GF-D8 (cell line): ENCODE results near the gene COPS7B.
"Not testable (repeated sequence)": the region's sequence is repeated elsewhere in the genome, so short reads cannot be mapped to it uniquely, and the experiment has no call there.

Source experiments
- DNase-seq: peaks from one replicate; lab custom pipeline; 2025; lab: John Stamatoyannopoulos, UW

The COPS7B gene

DNA sequence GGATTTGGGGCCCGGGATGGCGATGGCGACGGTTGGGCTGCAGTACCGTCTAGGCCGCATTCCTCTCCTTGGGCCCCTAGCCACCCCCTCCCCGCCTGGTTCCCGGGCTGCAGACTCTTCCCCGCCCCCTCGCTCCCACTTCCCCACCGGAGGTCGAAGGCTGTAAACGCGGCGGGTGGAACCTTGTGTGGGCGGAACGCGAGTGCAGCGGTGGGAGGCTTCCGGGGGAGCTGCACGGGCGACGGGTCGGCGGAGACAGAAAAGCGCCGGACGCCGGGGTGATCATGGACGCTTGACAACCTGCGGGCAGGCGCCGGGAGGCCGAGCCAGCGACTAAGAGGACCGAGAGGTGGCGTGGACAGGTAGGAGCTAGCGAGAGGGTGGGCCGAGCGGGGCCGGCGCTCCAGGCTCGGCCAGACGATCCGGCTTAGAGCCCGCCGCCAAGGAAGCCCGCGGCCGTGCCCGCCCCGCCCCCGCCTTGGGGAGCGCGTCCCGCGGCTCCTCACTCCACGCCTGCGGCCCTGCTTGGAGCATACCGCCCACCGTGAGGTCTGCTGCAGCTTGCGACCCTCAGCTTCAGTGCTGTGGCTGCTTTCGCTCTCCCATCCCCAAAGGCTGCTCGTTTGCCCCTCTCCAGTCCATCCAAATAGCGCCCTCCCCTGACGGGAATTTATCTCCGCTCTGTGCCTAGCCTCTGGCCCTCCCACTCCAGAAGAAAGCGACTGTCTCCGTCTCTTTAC, at the start of gene COPS7B:
TSS of gene COPS7B (plus strand) at position 269 of the 740 bp plus-strand sequence. CDS start 2,126 bp downstream, outside the sequence.
- peak; percentile 59 for DNase-seq

DNA sequence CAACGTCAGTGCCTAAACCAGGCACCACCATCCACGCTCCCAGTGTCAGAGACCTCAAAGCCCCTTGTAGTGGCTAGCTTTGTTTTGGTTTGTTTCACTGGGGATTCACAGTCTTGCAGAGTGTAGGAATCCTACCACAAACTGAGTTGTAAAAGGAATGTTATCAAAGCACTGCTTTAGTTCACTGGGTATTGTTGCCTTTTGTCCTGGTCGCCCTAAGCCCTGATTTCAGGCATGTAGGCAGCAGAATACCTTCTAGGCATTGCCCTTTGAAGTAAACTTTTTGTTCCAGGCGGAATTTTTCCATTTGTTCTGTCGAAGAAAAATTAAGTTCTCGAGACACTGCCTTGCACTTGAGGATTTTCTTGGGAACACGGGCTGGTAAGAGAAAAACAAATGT, 48.5 kb upstream of the COPS7B start:
- no peak for DNase-seq

DNA sequence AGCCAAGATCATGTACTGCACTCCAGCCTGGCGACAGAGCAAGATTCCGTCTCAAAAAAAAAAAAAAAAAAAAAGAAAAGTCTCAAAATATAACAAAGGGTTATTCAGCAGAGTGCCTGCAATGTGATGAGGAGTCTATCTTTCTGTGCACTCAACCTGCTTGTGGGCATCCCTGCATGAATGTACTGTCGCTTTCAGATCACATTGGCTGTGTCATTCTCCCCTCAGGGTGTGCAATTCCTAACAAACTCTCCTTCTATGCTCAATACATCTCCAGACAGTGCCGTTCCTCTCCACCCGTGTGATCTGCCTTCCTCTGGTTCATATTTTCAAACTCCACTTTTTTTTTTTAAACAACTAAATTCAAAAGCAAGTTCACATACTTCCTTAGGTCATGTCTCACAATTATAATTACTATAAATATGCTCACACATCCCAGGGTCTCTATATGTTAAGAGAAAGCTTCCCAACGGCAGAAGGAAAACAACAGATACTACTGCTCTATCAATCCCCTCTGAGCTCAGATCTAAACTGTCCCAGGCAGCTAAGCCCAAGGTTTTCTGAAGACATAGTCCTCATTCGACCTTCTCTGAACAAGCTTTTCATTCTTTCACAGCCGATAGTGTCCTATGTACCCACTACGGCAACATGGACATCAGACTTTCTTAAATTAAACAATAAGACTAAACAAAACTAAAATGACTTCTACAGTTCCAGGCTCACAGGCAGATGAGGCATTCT, 42.7 kb upstream of the COPS7B start:
- no peak for DNase-seq

- no peak for DNase-seq
Observed at GRCh38 chr2:231745303-231746038, 40.8 kb upstream of the COPS7B start.

GRCh38 chr2:231748153-231748896, 37.9 kb upstream of the COPS7B start:
- DNase-seq, result not testable (repeated sequence)

DNA sequence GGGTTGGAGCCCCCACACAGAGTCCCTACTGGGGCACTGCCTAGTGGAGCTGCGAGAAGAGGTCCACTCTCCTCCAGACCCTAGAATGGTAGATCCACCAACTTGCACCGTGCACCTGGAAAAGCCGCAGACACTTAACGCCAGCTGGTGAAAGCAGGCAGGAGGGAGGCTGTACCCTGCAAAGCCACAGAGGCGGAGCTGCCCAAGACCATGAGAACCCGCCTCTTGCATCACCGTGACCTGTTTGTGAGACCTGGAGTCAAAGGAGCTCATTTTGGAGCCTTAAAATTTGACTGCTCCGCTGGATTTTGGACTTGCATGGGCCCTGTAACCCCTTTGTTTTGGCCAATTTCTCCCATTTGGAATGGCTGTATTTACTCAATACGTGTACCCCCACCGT, 37.2 kb upstream of the COPS7B start:
- not testable (repeated sequence) for DNase-seq

DNA sequence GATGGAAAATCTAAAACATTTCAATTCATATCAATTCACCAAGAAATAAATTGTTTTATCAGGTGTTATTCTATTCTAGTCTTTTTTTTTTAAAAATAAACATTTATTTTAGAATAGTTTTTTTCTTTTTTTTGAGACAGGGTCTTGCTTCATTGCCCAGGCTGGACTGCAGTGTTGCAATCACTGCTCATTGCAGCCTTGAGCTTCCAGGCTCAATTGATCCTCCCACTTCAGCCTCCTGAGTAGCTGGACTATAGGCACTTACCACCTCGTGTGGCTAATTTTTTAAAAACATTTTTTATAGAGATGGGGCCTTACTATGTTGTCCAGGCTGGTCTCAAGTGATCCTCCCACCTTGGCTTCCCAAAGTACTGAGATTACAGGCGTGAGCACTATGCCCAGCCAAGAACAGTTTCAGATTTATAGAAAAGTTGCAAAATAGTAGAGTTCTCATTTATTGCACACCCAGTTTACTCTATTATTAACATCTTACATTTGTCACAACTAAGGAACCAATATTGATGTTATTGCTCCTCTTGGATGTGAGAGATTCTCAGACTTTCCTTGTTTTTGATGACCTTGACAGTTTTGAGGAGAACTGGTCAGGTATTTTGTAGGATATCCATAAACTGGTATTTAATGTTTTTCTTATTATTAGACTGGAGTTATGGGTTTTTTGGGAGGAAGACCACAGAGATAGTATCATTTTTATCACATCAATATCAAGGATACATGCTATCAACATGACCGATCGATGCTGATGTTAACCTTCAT, 35.0 kb upstream of the COPS7B start:
- DNase-seq, result no peak

DNA sequence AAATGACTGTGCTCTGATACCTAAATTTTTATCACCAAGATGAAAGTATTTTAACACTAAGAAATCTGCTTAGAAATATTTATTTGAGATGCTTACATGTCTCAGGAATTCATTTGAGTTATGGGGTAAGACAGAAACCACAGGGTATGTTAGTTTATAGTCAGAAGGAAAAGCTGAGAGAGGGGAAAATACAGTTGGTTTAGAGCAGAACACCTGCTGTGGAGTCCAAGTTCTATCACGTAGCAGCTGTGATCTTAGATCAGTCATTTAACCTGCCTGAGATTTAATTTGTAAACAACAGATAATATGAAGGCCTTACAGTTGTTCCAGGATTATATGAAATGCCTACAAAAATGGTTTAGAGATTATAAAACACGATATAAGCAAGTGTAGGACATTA, 34.2 kb upstream of the COPS7B start:
- no peak for DNase-seq

GRCh38 chr2:231761735-231762134, 24.5 kb upstream of the COPS7B start:
- DNase-seq, result no peak

DNA sequence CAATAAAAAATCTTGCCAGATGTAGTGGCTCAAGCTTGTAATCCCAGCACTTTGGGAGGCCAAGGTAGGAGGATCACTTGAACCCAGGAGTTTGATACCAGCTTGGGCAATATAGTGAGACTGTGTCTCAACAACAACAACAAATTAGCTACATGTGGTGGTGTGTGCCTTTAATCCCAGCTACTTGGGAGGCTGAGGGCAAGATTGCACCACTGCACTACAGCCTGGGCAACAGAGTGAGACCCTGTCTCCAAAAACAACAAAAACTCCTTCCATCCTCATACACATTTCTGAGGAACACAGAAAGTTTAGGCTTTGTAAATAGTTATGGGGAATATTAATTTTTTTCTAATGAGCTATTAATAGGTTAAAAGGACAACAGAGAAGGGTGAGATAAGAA, 22.1 kb upstream of the COPS7B start:
- no peak for DNase-seq

- no peak for DNase-seq
Observed at GRCh38 chr2:231764760-231765159, 21.5 kb upstream of the COPS7B start.

- no peak for DNase-seq
Observed at GRCh38 chr2:231765496-231765929, 20.7 kb upstream of the COPS7B start.

- DNase-seq, result no peak
Observed at GRCh38 chr2:231769170-231770136, 16.8 kb upstream of the COPS7B start.

GRCh38 chr2:231780123-231780908, 5.9 kb upstream of the COPS7B start:
- DNase-seq, result no peak

- DNase-seq, result peak; percentile 83
Observed at GRCh38 chr2:231780909-231781797, 5.1 kb upstream of the COPS7B start, which contains the start of gene PDE6D. PDE6D (minus strand) TSS chr2:231781282; CDS start chr2:231781114, 168 bp downstream.

- peak; percentile 26 for DNase-seq
Observed at GRCh38 chr2:231781798-231782726, 4.2 kb upstream of the COPS7B start.

DNA sequence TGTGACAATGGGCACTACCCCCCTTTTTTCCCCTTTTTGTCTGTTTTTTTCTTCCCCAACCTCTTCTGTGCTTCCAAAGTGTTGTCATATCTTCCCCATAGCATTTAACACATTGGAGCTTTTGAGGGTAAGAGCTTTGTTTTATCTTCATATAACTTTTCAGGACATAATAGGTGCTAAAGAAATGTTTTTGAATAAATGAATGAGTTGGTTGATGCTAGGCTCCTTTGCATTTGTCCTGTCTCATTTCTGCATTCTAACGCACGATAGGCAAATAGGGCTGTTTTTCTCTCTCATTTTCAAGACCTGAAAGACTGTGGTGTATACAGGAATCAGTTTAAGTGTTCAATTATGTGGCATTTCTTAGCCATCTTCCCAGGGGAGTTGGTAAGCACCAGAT, 832 bp upstream of the COPS7B start:
- DNase-seq, result no peak
